ENCODE data around the gene KANK2. TPM values are rescaled to one million over a fixed set of nuclear protein-coding genes. Genes with fewer than 3 reads are reported as not detected.

Gene KANK2
- total RNA-seq, 2 donors from 2014 or later, result 0.63 to 0.72 TPM

- H3K4me1 Mint-ChIP-seq, result peaks cover 3% of the 10 kb centered on the region
- no peaks in the 10 kb centered on the region for H3K9me3 ChIP-seq (ENCODE audit: control insufficient read depth, low read length, poor library complexity, severe bottlenecking)
- H3K27me3 Mint-ChIP-seq, result peaks cover 5% of the 10 kb centered on the region
- no peak overlapping the region for H3K4me3 Mint-ChIP-seq
- H3K27ac Mint-ChIP-seq, result peak overlapping the region; percentile 32
- ATAC-seq, result no peak
- H3K36me3 Mint-ChIP-seq (ENCODE audit: low read depth), result peaks cover 2% of the 10 kb centered on the region
- no peak for DNase-seq
Measured at GRCh38 chr19:11214387-11214786, 17.0 kb upstream of the KANK2 start.

GRCh38 chr19:11210656-11210928 is 13.2 kb upstream of the KANK2 start:
- Mint-ChIP-seq H3K36me3 (ENCODE audit: low read depth) (no peaks in the 10 kb centered on the region), H3K27me3 (no peaks in the 10 kb centered on the region), H3K4me3 (no peak overlapping the region), H3K4me1 (peaks cover 3% of the 10 kb centered on the region), H3K27ac (no peak overlapping the region)
- no peak for ATAC-seq
- no peak for DNase-seq
- H3K9me3 ChIP-seq (ENCODE audit: control insufficient read depth, low read length, poor library complexity, severe bottlenecking), result no peaks in the 10 kb centered on the region

- ATAC-seq, result no peak
- H3K9me3 ChIP-seq (ENCODE audit: control insufficient read depth, low read length, poor library complexity, severe bottlenecking), result no peaks in the 10 kb centered on the region
- H3K4me1 Mint-ChIP-seq, result peaks cover 3% of the 10 kb centered on the region
- H3K27me3 Mint-ChIP-seq, result no peaks in the 10 kb centered on the region
- H3K36me3 Mint-ChIP-seq (ENCODE audit: low read depth), result no peaks in the 10 kb centered on the region
- H3K4me3 Mint-ChIP-seq, result no peak overlapping the region
- peak overlapping the region; percentile 56 for H3K27ac Mint-ChIP-seq
- DNase-seq, result no peak
Measured at GRCh38 chr19:11209839-11210655, 12.7 kb upstream of the KANK2 start.

GRCh38 chr19:11208561-11209471 is 11.5 kb upstream of the KANK2 start:
- ATAC-seq (no peak), DNase-seq (no peak)
- peaks cover 6% of the 10 kb centered on the region for H3K4me1 Mint-ChIP-seq
- H3K9me3 ChIP-seq (ENCODE audit: control insufficient read depth, low read length, poor library complexity, severe bottlenecking), result no peaks in the 10 kb centered on the region
- no peaks in the 10 kb centered on the region for H3K36me3 Mint-ChIP-seq (ENCODE audit: low read depth)
- H3K27ac Mint-ChIP-seq, result peak overlapping the region; percentile 56
- H3K27me3 Mint-ChIP-seq, result no peaks in the 10 kb centered on the region
- no peak overlapping the region for H3K4me3 Mint-ChIP-seq

- peaks cover 8% of the 10 kb centered on the region for H3K4me1 Mint-ChIP-seq
- peaks cover 9% of the 10 kb centered on the region for H3K27me3 Mint-ChIP-seq
- H3K27ac Mint-ChIP-seq, result no peak overlapping the region
- H3K36me3 Mint-ChIP-seq (ENCODE audit: low read depth), result no peaks in the 10 kb centered on the region
- H3K9me3 ChIP-seq (ENCODE audit: control insufficient read depth, low read length, poor library complexity, severe bottlenecking), result no peaks in the 10 kb centered on the region
- H3K4me3 Mint-ChIP-seq, result no peak overlapping the region
- no peak for ATAC-seq
- no peak for DNase-seq
Measured at GRCh38 chr19:11205939-11206570, 8.7 kb upstream of the KANK2 start.

- no peak for ATAC-seq
- Mint-ChIP-seq H3K4me3 (no peak overlapping the region), H3K36me3 (ENCODE audit: low read depth) (no peaks in the 10 kb centered on the region), H3K27me3 (peaks cover 9% of the 10 kb centered on the region), H3K27ac (no peak overlapping the region), H3K4me1 (peaks cover 8% of the 10 kb centered on the region)
- DNase-seq, result no peak
- H3K9me3 ChIP-seq (ENCODE audit: control insufficient read depth, low read length, poor library complexity, severe bottlenecking), result no peaks in the 10 kb centered on the region
Measured at GRCh38 chr19:11204943-11205349, 7.6 kb upstream of the KANK2 start.

GRCh38 chr19:11204076-11204602 is 6.8 kb upstream of the KANK2 start:
- DNase-seq (no peak), ATAC-seq (no peak)
- no peak overlapping the region for H3K4me3 Mint-ChIP-seq
- no peaks in the 10 kb centered on the region for H3K9me3 ChIP-seq (ENCODE audit: control insufficient read depth, low read length, poor library complexity, severe bottlenecking)
- no peak overlapping the region for H3K27ac Mint-ChIP-seq
- peaks cover 8% of the 10 kb centered on the region for H3K4me1 Mint-ChIP-seq
- H3K27me3 Mint-ChIP-seq, result peaks cover 9% of the 10 kb centered on the region
- H3K36me3 Mint-ChIP-seq (ENCODE audit: low read depth), result no peaks in the 10 kb centered on the region

- no peak for ATAC-seq
- peaks cover 8% of the 10 kb centered on the region for H3K4me1 Mint-ChIP-seq
- peak in 2 of 3 donors; percentile 20 to 22 for DNase-seq
- H3K4me3 Mint-ChIP-seq, result no peak overlapping the region
- no peak overlapping the region for H3K27ac Mint-ChIP-seq
- peaks cover 9% of the 10 kb centered on the region for H3K27me3 Mint-ChIP-seq
- H3K9me3 ChIP-seq (ENCODE audit: control insufficient read depth, low read length, poor library complexity, severe bottlenecking), result no peaks in the 10 kb centered on the region
- no peaks in the 10 kb centered on the region for H3K36me3 Mint-ChIP-seq (ENCODE audit: low read depth)
Measured at GRCh38 chr19:11203194-11204075, 6.1 kb upstream of the KANK2 start.

GRCh38 chr19:11202488-11203193 is 5.3 kb upstream of the KANK2 start:
- peaks cover 8% of the 10 kb centered on the region for H3K4me1 Mint-ChIP-seq
- no peak overlapping the region for H3K27ac Mint-ChIP-seq
- no peaks in the 10 kb centered on the region for H3K36me3 Mint-ChIP-seq (ENCODE audit: low read depth)
- ATAC-seq (no peak), DNase-seq (no peak)
- H3K4me3 Mint-ChIP-seq, result no peak overlapping the region
- no peaks in the 10 kb centered on the region for H3K9me3 ChIP-seq (ENCODE audit: control insufficient read depth, low read length, poor library complexity, severe bottlenecking)
- H3K27me3 Mint-ChIP-seq, result peaks cover 9% of the 10 kb centered on the region

- DNase-seq, result no peak
- peaks cover 8% of the 10 kb centered on the region for H3K4me1 Mint-ChIP-seq
- no peak for ATAC-seq
- H3K27ac Mint-ChIP-seq, result no peak overlapping the region
- H3K9me3 ChIP-seq (ENCODE audit: control insufficient read depth, low read length, poor library complexity, severe bottlenecking), result no peaks in the 10 kb centered on the region
- H3K36me3 Mint-ChIP-seq (ENCODE audit: low read depth), result no peaks in the 10 kb centered on the region
- no peak overlapping the region for H3K4me3 Mint-ChIP-seq
- H3K27me3 Mint-ChIP-seq, result peaks cover 9% of the 10 kb centered on the region
Measured at GRCh38 chr19:11201791-11202190, 4.4 kb upstream of the KANK2 start.

- H3K4me3 Mint-ChIP-seq, result no peak overlapping the region
- no peak for ATAC-seq
- DNase-seq, result no peak
- no peaks in the 10 kb centered on the region for H3K36me3 Mint-ChIP-seq (ENCODE audit: low read depth)
- H3K4me1 Mint-ChIP-seq, result peaks cover 13% of the 10 kb centered on the region
- H3K27ac Mint-ChIP-seq, result no peak overlapping the region
- no peaks in the 10 kb centered on the region for H3K9me3 ChIP-seq (ENCODE audit: control insufficient read depth, low read length, poor library complexity, severe bottlenecking)
- H3K27me3 Mint-ChIP-seq, result peaks cover 15% of the 10 kb centered on the region
Measured at GRCh38 chr19:11200931-11201330, 3.6 kb upstream of the KANK2 start.

- Mint-ChIP-seq H3K27me3 (peaks cover 22% of the 10 kb centered on the region), H3K27ac (no peak overlapping the region), H3K4me1 (peaks cover 17% of the 10 kb centered on the region), H3K36me3 (ENCODE audit: low read depth) (no peaks in the 10 kb centered on the region), H3K4me3 (no peak overlapping the region)
- H3K9me3 ChIP-seq (ENCODE audit: control insufficient read depth, low read length, poor library complexity, severe bottlenecking), result no peaks in the 10 kb centered on the region
- ATAC-seq (no peak), DNase-seq (no peak)
Measured at GRCh38 chr19:11200015-11200574, 2.8 kb upstream of the KANK2 start.

All from T-helper 17 cell (primary cell).